ENCODE data around the gene ISOC2.
A peak's percentile ranks its signal among the peaks of the same experiment; 100 is the strongest.

ISOC2 gene

GRCh38 chr19:55485439-55486011 is 24.1 kb upstream of the ISOC2 start:
- TF ChIP-seq CTCF (IDR thresholded peaks at IDR 0.05; ENCODE audit: low read length, missing control alignments), result no peak
- peak overlapping the region; percentile 67 for H3K4me3 ChIP-seq (replicated peaks; ENCODE audit: low read depth, low read length)
- no peak for DNase-seq (ENCODE audit: low read depth)

GRCh38 chr19:55484593-55485438 is 23.4 kb upstream of the ISOC2 start, which contains the start of gene NAT14:
Gene NAT14 (plus strand): TSS chr19:55485188. CDS start chr19:55485709, 521 bp downstream.
- TF ChIP-seq CTCF (IDR thresholded peaks at IDR 0.05; ENCODE audit: low read length, missing control alignments), result no peak
- H3K4me3 ChIP-seq (replicated peaks; ENCODE audit: low read depth, low read length), result peak within 1 kb of the TSS; percentile 67
- peak; percentile 61 for DNase-seq (ENCODE audit: low read depth)

GRCh38 chr19:55483706-55484592 is 22.5 kb upstream of the ISOC2 start:
- DNase-seq (ENCODE audit: low read depth), result no peak
- no peak for TF ChIP-seq CTCF (IDR thresholded peaks at IDR 0.05; ENCODE audit: low read length, missing control alignments)
- H3K4me3 ChIP-seq (replicated peaks; ENCODE audit: low read depth, low read length), result peak overlapping the region; percentile 67

GRCh38 chr19:55482967-55483705 is 21.7 kb upstream of the ISOC2 start:
- no peak overlapping the region for H3K4me3 ChIP-seq (replicated peaks; ENCODE audit: low read depth, low read length)
- no peak for TF ChIP-seq CTCF (IDR thresholded peaks at IDR 0.05; ENCODE audit: low read length, missing control alignments)
- no peak for DNase-seq (ENCODE audit: low read depth)

GRCh38 chr19:55482156-55482961 is 20.9 kb upstream of the ISOC2 start:
- no peak overlapping the region for H3K4me3 ChIP-seq (replicated peaks; ENCODE audit: low read depth, low read length)
- DNase-seq (ENCODE audit: low read depth), result no peak
- TF ChIP-seq CTCF (IDR thresholded peaks at IDR 0.05; ENCODE audit: low read length, missing control alignments), result no peak

GRCh38 chr19:55481794-55482155 is 20.3 kb upstream of the ISOC2 start:
- H3K4me3 ChIP-seq (replicated peaks; ENCODE audit: low read depth, low read length), result no peak overlapping the region

More at GRCh38 chr19:55481794-55482155, 20.3 kb upstream of the ISOC2 start:
- TF ChIP-seq CTCF (IDR thresholded peaks at IDR 0.05; ENCODE audit: low read length, missing control alignments), result no peak
- no peak for DNase-seq (ENCODE audit: low read depth)
